Measurements from ENCODE around the gene ROCK2.

GRCh38 chr2:11278219-11278618 is 66.2 kb downstream of the ROCK2 start:
- TF ChIP-seq POLR2A (IDR thresholded peaks at IDR 0.05) (no peak), CTCF (IDR thresholded peaks at IDR 0.05) (no peak)
